GM12878 (cell line): ENCODE results near the gene TOP3A. TPM values are rescaled to one million over a fixed set of nuclear protein-coding genes. Genes with fewer than 3 reads are reported as not detected.

Source experiments
- HCFC1 ChIP-seq: fragments of 150-350 bp; IDR thresholded peaks from 2 replicates; pipeline ENCODE4 v1.6.1; 2014; ENCODE audit warnings: low read length
- MTA3 ChIP-seq: IDR thresholded peaks from 2 replicates; pipeline ENCODE4 v1.6.1; 2012; ENCODE audit warnings: low read length, inconsistent platforms, borderline replicate concordance
- MXI1 ChIP-seq: fragments of 150-350 bp; IDR thresholded peaks from 2 replicates; pipeline ENCODE4 v1.6.1; 2011; ENCODE audit warnings: low read depth, mild to moderate bottlenecking, inconsistent platforms, low read length, improper control_type of control experiment
- POU2F2 ChIP-seq: IDR thresholded peaks from 3 replicates; pipeline ENCODE4 v1.6.1; 2011; ENCODE audit warnings: low read depth, mild to moderate bottlenecking, low read length, borderline replicate concordance
- ZNF207 ChIP-seq: fragments of 450-650 bp; IDR thresholded peaks from 2 replicates; pipeline ENCODE4 v1.6.1; 2014; ENCODE audit warnings: antibody characterized with exemption, mild to moderate bottlenecking, borderline replicate concordance
- polyA plus RNA-seq, 11 experiments: library from polyadenylated mRNA; depleted of rRNA in 4 of 11; unstranded in 6 of 11; stranded (reverse) in 5 of 11; fragments of >200 nt; fragmentation: Nextera tagmentation in 4 of 11; fragmentation: Illumina TruSeq in 1 of 11; extraction: Ambion mirVana in 4 of 11; extraction: Trizol in 1 of 11; gene quantifications; 1 replicate in 1 of 11; 2 replicates in 10 of 11; pipeline versions ENCODE4 v1.2.1 to v1.2.3, GENCODE V29; 2011 to 2016; ENCODE audit warnings: inconsistent platforms in 2 of 11, missing spikeins in 2 of 11, low read depth in 1 of 11
- total RNA-seq, 4 experiments: library from RNA; depleted of rRNA in 3 of 4; stranded (reverse); fragments of >200 nt in 3 of 4; fragmentation: Illumina TruSeq in 1 of 4; extraction: Trizol in 1 of 4; gene quantifications; 2 replicates each; pipeline versions ENCODE4 v1.2.1 to v1.2.3, GENCODE V29; 2013 to 2021
- TF ChIP-seq, protein P1 (sequence below): fragments of 450-650 bp; IDR thresholded peaks from 2 replicates; pipeline ENCODE4 v1.6.1; 2018; ENCODE audit warnings: mild to moderate bottlenecking, low read depth, moderate library complexity; ENCODE audit not compliant: partially characterized antibody
- TF ChIP-seq, protein P2 (sequence below): fragments of 450-650 bp; formaldehyde crosslinking; IDR thresholded peaks from 2 replicates; pipeline ENCODE4 v1.5.0; 2022; ENCODE audit warnings: mild to moderate bottlenecking, missing genetic modification characterization

Gene TOP3A
- total and polyA plus RNA-seq, 10 of the 15 experiments (the other 5 are each of a cell fraction or from before 2014, with no cell fraction given) = 4.2 to 51.9 (median 31.8) TPM

DNA sequence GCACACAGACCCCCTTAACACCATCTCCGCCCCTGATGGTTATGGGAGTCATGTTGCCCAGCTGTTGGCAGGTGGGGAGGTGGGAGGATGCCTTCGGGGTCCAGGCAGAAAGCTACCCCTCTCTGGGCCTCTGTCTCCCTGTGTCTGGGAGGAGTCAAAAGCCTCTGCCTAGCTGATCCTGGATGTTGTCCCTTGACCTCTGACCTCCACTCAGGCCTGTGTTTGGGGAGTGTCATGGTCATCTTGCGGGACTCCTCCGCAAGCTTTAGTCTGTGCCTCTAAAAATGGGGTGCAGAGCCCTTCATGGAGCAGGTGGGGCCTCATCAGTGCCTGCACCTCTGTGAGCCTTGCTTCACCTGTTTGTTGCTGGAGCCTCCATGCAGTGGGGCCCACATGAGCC, 85.5 kb downstream of the TOP3A start (continued):
- no peak for TF ChIP-seq HCFC1
- TF ChIP-seq ZNF207 = no peak
- no peak for TF ChIP-seq MTA3
- TF ChIP-seq, protein P1, sequence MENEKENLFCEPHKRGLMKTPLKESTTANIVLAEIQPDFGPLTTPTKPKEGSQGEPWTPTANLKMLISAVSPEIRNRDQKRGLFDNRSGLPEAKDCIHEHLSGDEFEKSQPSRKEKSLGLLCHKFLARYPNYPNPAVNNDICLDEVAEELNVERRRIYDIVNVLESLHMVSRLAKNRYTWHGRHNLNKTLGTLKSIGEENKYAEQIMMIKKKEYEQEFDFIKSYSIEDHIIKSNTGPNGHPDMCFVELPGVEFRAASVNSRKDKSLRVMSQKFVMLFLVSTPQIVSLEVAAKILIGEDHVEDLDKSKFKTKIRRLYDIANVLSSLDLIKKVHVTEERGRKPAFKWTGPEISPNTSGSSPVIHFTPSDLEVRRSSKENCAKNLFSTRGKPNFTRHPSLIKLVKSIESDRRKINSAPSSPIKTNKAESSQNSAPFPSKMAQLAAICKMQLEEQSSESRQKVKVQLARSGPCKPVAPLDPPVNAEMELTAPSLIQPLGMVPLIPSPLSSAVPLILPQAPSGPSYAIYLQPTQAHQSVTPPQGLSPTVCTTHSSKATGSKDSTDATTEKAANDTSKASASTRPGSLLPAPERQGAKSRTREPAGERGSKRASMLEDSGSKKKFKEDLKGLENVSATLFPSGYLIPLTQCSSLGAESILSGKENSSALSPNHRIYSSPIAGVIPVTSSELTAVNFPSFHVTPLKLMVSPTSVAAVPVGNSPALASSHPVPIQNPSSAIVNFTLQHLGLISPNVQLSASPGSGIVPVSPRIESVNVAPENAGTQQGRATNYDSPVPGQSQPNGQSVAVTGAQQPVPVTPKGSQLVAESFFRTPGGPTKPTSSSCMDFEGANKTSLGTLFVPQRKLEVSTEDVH = no peak
- TF ChIP-seq, protein P2, sequence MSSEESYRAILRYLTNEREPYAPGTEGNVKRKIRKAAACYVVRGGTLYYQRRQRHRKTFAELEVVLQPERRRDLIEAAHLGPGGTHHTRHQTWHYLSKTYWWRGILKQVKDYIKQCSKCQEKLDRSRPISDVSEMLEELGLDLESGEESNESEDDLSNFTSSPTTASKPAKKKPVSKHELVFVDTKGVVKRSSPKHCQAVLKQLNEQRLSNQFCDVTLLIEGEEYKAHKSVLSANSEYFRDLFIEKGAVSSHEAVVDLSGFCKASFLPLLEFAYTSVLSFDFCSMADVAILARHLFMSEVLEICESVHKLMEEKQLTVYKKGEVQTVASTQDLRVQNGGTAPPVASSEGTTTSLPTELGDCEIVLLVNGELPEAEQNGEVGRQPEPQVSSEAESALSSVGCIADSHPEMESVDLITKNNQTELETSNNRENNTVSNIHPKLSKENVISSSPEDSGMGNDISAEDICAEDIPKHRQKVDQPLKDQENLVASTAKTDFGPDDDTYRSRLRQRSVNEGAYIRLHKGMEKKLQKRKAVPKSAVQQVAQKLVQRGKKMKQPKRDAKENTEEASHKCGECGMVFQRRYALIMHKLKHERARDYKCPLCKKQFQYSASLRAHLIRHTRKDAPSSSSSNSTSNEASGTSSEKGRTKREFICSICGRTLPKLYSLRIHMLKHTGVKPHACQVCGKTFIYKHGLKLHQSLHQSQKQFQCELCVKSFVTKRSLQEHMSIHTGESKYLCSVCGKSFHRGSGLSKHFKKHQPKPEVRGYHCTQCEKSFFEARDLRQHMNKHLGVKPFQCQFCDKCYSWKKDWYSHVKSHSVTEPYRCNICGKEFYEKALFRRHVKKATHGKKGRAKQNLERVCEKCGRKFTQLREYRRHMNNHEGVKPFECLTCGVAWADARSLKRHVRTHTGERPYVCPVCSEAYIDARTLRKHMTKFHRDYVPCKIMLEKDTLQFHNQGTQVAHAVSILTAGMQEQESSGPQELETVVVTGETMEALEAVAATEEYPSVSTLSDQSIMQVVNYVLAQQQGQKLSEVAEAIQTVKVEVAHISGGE (CRISPR knock-in tag) = no peak
- TF ChIP-seq POU2F2 = no peak
- TF ChIP-seq MXI1 = no peak
- TF ChIP-seq, all 136 proteins: peak for 0
